HepG2 (cell line): ENCODE data around the gene PCNX4. TPM values are rescaled to one million over a fixed set of nuclear protein-coding genes. Genes with fewer than 3 reads are reported as not detected.

Experiments
- ATM ChIP-seq: fragments of 450-650 bp; IDR thresholded peaks from 2 replicates; pipeline ENCODE4 v1.7.1; 2017; ENCODE audit warnings: mild to moderate bottlenecking, borderline replicate concordance
- BCL6 ChIP-seq: IDR thresholded peaks from 2 replicates; pipeline ENCODE4 v1.6.1; 2016; ENCODE audit warnings: missing genetic modification reagents, missing compliant biosample characterization
- CEBPB ChIP-seq: IDR thresholded peaks from 2 replicates; pipeline ENCODE4 v1.6.1; 2011; ENCODE audit warnings: low read depth, low read length, improper control_type of control experiment, borderline replicate concordance
- MAFG ChIP-seq: sonication (generic); formaldehyde crosslinking; IDR thresholded peaks from 2 replicates; pipeline ENCODE4 v1.5.1; 2020; ENCODE audit warnings: mild to moderate bottlenecking, missing genetic modification reagents
- RAD51 ChIP-seq: fragments of 450-650 bp; IDR thresholded peaks from 2 replicates; pipeline ENCODE4 v1.6.1; 2016; ENCODE audit warnings: borderline replicate concordance
- RFXANK ChIP-seq: IDR thresholded peaks from 2 replicates; pipeline ENCODE4 v1.6.1; 2016
- SCMH1 ChIP-seq: sonication (generic); formaldehyde crosslinking; IDR thresholded peaks from 2 replicates; pipeline ENCODE4 v1.9.0; 2021; ENCODE audit warnings: missing genetic modification reagents, mild to moderate bottlenecking, borderline replicate concordance
- SIN3A ChIP-seq: IDR thresholded peaks from 2 replicates; pipeline ENCODE4 v1.6.1; 2011; ENCODE audit warnings: low read depth, mild to moderate bottlenecking, control low read depth, low read length, borderline replicate concordance
- ZNF501 ChIP-seq: sonication (generic); formaldehyde crosslinking; IDR thresholded peaks from 2 replicates; pipeline ENCODE4 v1.5.1; 2020; ENCODE audit warnings: mild to moderate bottlenecking, moderate library complexity, missing genetic modification reagents
- ZNF510 ChIP-seq: sonication (generic); formaldehyde crosslinking; IDR thresholded peaks from 2 replicates; pipeline ENCODE4 v1.4.0; 2020; ENCODE audit warnings: low read depth, mild to moderate bottlenecking, missing genetic modification reagents
- ZNF543 ChIP-seq: sonication (generic); formaldehyde crosslinking; IDR thresholded peaks from 2 replicates; pipeline ENCODE4 v1.4.0; 2020; ENCODE audit warnings: mild to moderate bottlenecking, missing genetic modification reagents
- ZNF547 ChIP-seq: sonication (generic); formaldehyde crosslinking; IDR thresholded peaks from 2 replicates; pipeline ENCODE4 v1.5.1; 2020; ENCODE audit warnings: mild to moderate bottlenecking, missing genetic modification reagents
- ZNF709 ChIP-seq: sonication (generic); formaldehyde crosslinking; IDR thresholded peaks from 2 replicates; pipeline ENCODE4 v1.5.0; 2020; ENCODE audit warnings: mild to moderate bottlenecking, missing genetic modification reagents
- ZNF777 ChIP-seq: sonication (generic); formaldehyde crosslinking; IDR thresholded peaks from 2 replicates; pipeline ENCODE4 v1.4.0; 2020; ENCODE audit warnings: missing genetic modification reagents
- ZNF792 ChIP-seq: IDR thresholded peaks from 2 replicates; pipeline ENCODE4 v1.6.1; 2016
- polyA plus RNA-seq, 8 experiments: library from polyadenylated mRNA; depleted of rRNA in 3 of 8; stranded (reverse) in 7 of 8; unstranded in 1 of 8; fragments of >200 nt; fragmentation: Illumina TruSeq in 4 of 8; extraction: Trizol in 4 of 8; gene quantifications; 2 replicates each; pipeline versions ENCODE4 v1.2.1 to v1.2.3, GENCODE V29; 2011 to 2016; ENCODE audit warnings: low read depth in 4 of 8, missing spikeins in 1 of 8, mixed read lengths in 1 of 8; ENCODE audit not compliant: insufficient read depth in 1 of 8
- total RNA-seq, 5 experiments: library from RNA; depleted of rRNA; stranded (reverse); fragments of >200 nt; fragmentation: Illumina TruSeq; extraction: Trizol; gene quantifications; 2 replicates each; pipeline ENCODE4 v1.2.3, GENCODE V29; 2016; ENCODE audit warnings: low read depth in 1 of 5
- TF ChIP-seq, protein P1 (sequence below): sonication (generic); formaldehyde crosslinking; IDR thresholded peaks from 2 replicates; pipeline ENCODE4 v1.4.0; 2020; ENCODE audit warnings: missing genetic modification reagents
- TF ChIP-seq, protein P2 (sequence below): IDR thresholded peaks from 2 replicates; pipeline ENCODE4 v1.6.1; 2016; ENCODE audit warnings: low read depth, missing genetic modification reagents, missing compliant biosample characterization
- TF ChIP-seq, protein P3 (sequence below): sonication (generic); formaldehyde crosslinking; IDR thresholded peaks from 2 replicates; pipeline ENCODE4 v1.4.0; 2020; ENCODE audit warnings: missing genetic modification reagents

Gene PCNX4
- total and polyA plus RNA-seq, 2 of the 13 experiments (the other 11 are each of a cell fraction or from before 2014, with no cell fraction given): 28.6 to 43.0 TPM

- TF ChIP-seq BCL6 (CRISPR knock-in tag) (no peak; the same call in 1 of the 2 replicates), ZNF792 (CRISPR knock-in tag) (peak; percentile 57; the same call in 1 of the 2 replicates), ZNF510 (CRISPR knock-in tag) (no peak), ZNF501 (CRISPR knock-in tag) (peak; percentile 86), ZNF777 (peak; percentile 57; the same call in 1 of the 2 replicates), ZNF543 (CRISPR knock-in tag) (peak; percentile 73; the same call in 1 of the 2 replicates), RAD51 (no peak), RFXANK (no peak), MAFG (no peak), CEBPB (no peak), SIN3A (no peak), ZNF547 (CRISPR knock-in tag) (peak; percentile 79; the same call in 1 of the 2 replicates), ZNF709 (CRISPR knock-in tag) (peak; percentile 77; the same call in 1 of the 2 replicates), ATM (no peak), SCMH1 (CRISPR knock-in tag) (no peak)
- TF ChIP-seq, protein P1, sequence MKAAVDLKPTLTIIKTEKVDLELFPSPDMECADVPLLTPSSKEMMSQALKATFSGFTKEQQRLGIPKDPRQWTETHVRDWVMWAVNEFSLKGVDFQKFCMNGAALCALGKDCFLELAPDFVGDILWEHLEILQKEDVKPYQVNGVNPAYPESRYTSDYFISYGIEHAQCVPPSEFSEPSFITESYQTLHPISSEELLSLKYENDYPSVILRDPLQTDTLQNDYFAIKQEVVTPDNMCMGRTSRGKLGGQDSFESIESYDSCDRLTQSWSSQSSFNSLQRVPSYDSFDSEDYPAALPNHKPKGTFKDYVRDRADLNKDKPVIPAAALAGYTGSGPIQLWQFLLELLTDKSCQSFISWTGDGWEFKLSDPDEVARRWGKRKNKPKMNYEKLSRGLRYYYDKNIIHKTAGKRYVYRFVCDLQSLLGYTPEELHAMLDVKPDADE (CRISPR knock-in tag): no peak
- TF ChIP-seq, protein P2, sequence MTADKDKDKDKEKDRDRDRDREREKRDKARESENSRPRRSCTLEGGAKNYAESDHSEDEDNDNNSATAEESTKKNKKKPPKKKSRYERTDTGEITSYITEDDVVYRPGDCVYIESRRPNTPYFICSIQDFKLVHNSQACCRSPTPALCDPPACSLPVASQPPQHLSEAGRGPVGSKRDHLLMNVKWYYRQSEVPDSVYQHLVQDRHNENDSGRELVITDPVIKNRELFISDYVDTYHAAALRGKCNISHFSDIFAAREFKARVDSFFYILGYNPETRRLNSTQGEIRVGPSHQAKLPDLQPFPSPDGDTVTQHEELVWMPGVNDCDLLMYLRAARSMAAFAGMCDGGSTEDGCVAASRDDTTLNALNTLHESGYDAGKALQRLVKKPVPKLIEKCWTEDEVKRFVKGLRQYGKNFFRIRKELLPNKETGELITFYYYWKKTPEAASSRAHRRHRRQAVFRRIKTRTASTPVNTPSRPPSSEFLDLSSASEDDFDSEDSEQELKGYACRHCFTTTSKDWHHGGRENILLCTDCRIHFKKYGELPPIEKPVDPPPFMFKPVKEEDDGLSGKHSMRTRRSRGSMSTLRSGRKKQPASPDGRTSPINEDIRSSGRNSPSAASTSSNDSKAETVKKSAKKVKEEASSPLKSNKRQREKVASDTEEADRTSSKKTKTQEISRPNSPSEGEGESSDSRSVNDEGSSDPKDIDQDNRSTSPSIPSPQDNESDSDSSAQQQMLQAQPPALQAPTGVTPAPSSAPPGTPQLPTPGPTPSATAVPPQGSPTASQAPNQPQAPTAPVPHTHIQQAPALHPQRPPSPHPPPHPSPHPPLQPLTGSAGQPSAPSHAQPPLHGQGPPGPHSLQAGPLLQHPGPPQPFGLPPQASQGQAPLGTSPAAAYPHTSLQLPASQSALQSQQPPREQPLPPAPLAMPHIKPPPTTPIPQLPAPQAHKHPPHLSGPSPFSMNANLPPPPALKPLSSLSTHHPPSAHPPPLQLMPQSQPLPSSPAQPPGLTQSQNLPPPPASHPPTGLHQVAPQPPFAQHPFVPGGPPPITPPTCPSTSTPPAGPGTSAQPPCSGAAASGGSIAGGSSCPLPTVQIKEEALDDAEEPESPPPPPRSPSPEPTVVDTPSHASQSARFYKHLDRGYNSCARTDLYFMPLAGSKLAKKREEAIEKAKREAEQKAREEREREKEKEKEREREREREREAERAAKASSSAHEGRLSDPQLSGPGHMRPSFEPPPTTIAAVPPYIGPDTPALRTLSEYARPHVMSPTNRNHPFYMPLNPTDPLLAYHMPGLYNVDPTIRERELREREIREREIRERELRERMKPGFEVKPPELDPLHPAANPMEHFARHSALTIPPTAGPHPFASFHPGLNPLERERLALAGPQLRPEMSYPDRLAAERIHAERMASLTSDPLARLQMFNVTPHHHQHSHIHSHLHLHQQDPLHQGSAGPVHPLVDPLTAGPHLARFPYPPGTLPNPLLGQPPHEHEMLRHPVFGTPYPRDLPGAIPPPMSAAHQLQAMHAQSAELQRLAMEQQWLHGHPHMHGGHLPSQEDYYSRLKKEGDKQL (CRISPR knock-in tag): no peak
- TF ChIP-seq, protein P3, sequence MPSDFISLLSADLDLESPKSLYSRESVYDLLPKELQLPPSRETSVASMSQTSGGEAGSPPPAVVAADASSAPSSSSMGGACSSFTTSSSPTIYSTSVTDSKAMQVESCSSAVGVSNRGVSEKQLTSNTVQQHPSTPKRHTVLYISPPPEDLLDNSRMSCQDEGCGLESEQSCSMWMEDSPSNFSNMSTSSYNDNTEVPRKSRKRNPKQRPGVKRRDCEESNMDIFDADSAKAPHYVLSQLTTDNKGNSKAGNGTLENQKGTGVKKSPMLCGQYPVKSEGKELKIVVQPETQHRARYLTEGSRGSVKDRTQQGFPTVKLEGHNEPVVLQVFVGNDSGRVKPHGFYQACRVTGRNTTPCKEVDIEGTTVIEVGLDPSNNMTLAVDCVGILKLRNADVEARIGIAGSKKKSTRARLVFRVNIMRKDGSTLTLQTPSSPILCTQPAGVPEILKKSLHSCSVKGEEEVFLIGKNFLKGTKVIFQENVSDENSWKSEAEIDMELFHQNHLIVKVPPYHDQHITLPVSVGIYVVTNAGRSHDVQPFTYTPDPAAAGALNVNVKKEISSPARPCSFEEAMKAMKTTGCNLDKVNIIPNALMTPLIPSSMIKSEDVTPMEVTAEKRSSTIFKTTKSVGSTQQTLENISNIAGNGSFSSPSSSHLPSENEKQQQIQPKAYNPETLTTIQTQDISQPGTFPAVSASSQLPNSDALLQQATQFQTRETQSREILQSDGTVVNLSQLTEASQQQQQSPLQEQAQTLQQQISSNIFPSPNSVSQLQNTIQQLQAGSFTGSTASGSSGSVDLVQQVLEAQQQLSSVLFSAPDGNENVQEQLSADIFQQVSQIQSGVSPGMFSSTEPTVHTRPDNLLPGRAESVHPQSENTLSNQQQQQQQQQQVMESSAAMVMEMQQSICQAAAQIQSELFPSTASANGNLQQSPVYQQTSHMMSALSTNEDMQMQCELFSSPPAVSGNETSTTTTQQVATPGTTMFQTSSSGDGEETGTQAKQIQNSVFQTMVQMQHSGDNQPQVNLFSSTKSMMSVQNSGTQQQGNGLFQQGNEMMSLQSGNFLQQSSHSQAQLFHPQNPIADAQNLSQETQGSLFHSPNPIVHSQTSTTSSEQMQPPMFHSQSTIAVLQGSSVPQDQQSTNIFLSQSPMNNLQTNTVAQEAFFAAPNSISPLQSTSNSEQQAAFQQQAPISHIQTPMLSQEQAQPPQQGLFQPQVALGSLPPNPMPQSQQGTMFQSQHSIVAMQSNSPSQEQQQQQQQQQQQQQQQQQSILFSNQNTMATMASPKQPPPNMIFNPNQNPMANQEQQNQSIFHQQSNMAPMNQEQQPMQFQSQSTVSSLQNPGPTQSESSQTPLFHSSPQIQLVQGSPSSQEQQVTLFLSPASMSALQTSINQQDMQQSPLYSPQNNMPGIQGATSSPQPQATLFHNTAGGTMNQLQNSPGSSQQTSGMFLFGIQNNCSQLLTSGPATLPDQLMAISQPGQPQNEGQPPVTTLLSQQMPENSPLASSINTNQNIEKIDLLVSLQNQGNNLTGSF: no peak
Measured at GRCh38 chr14:60164712-60165546, 73.2 kb downstream of the PCNX4 start, which contains the start of gene DHRS7 (continued).
